GM19099 (cell line): ENCODE results near the gene SH2D5.

Experiments used
- POLR2A ChIP-seq: IDR thresholded peaks from 3 replicates; pipeline ENCODE4 v1.6.1; 2011; ENCODE audit warnings: low read depth; ENCODE audit not compliant: insufficient read length; ENCODE audit errors: extremely low read depth

Gene SH2D5

DNA sequence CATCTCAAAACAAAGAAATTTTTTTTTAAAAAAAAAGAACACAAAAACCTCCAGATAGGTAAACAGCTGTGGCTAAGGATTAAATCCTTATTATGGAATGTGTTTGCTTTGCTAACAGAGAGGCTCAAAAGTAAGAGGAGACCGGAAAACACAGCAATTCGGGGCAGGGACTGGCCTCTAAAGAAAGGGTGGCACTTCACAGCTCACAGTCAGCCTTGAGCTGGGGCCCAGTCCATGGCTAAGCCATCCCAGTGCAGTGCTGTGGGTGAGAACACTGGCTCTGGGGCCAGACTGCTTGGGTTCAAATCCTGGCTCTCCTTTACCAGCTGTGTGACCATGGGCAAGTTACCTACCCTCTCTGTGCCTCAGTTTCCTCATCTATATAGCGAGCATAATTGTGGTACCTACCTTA, 42.9 kb downstream of the SH2D5 start:
- no peak for TF ChIP-seq POLR2A

GRCh38 chr1:20686883-20687725, 45.4 kb downstream of the SH2D5 start:
- no peak for TF ChIP-seq POLR2A

- no peak for TF ChIP-seq POLR2A
Measured at GRCh38 chr1:20685741-20686140, 46.8 kb downstream of the SH2D5 start.

DNA sequence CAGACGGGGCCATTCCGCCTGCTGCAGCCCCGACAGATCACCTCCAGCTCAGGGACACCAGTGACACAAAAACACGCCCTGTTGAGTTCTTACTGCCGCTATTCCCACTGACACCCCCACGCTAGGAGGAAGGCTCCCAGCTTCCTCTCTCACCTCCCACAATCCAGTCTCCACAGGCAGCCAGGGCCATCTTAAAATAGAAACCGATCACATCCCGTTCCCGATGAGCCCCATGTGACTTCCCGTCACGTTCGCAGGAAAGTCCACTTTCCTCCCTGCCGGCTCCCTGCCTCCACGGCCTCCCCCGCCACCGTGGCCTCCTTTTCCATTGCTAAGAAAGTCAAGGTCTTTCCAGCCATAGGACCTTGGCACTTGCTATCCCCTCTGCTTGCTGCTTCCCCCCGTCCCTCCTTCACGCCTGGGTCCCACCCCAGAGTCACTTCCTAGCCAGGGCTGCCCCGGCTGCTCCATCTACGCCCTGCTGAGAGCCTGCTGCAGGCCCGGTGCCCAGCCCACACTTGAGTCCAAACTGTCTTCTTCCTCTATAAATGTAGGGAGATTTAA, 47.3 kb downstream of the SH2D5 start:
- no peak for TF ChIP-seq POLR2A

DNA sequence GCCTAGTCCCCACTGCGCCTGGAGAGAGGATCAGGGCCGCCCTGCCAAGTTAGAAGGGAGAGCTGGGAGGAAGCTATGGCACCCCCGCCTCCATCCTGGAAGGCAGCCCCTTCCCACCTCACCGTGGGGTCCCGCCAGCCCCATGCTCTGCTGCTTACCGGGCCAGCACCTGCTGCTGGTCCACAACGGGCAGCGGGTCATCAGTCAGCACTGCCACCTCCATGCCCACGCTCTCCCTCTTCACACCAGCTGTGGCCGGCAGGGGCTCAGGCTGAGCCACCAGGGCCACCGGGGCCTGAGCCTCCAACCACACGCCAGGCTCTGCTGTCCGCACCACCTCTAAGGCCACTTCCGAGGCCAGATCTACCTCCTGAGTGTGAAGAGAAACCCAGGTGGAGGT, 47.9 kb downstream of the SH2D5 start:
- no peak for TF ChIP-seq POLR2A

DNA sequence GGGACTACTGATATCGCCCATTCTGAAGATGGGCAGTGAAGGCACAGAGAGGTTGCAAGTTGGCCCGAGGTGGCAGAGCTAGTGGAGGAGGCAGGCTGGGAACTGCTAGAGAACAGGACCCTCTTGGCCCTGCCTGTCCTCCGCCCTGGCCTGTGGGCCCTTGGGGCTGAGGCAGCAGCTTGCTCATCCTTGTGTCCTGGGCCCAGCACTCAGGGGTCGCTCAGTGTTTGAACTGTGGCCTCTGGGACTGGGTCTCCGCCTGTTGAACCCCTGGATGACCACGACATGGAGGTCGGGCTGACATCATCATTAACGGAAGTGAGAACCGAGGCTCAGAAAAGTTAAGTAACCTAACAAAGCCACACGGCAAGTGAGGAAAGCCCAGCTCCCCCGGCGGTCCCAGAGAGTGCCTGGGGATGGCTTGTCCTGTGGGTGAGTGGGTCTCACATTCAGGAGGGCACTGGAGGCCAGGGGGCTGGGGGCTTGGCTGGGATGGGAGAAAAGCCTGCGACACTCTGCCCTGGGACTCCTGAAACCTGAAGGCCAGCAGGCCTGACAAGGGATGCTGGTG, 48.4 kb downstream of the SH2D5 start:
- TF ChIP-seq POLR2A = no peak

- TF ChIP-seq POLR2A = no peak
Measured at GRCh38 chr1:20683614-20684013, 48.9 kb downstream of the SH2D5 start.

- TF ChIP-seq POLR2A = no peak
Measured at GRCh38 chr1:20682571-20683236, 49.8 kb downstream of the SH2D5 start.

DNA sequence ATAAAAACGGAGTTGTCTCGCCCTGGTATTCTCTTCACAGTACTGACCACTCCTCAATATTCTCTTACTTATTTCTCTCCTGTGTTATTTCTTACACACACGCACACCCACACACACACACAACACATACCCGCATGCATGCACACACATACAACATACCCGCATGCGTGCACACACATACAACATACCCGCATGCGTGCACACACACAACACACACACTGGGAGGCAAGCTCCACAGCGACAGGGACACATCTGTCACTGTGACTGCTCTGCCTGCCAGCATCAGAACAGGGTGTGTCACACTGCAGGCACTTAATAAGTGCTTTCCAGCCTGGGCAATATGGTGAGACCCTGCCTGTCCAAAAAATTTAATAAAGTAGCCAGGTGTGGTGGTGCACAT, 50.5 kb downstream of the SH2D5 start:
- no peak for TF ChIP-seq POLR2A

DNA sequence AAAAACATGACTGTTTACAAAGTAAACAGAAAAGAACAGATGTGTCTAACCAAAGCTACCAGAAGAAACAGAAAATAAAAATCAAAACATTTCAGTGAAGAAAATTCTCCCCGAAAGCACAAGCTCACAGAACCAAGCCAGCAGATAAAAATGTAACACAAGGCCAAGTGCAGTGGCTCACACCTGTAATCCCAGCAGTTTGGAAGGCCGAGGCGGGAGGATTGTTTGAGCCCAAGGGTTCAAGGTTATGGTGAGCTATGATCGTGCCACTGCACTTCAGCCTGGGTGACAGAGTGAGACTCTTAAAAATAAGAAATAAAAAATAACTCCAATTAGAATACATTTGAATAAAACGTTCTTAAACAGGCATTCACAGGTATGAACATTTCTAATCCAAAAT, 52.2 kb downstream of the SH2D5 start:
- TF ChIP-seq POLR2A = no peak

GRCh38 chr1:20678599-20678998, 53.9 kb downstream of the SH2D5 start:
- no peak for TF ChIP-seq POLR2A

- TF ChIP-seq POLR2A = no peak
Measured at GRCh38 chr1:20672265-20672632, 60.3 kb downstream of the SH2D5 start.

GRCh38 chr1:20670936-20671335, 61.6 kb downstream of the SH2D5 start:
- no peak for TF ChIP-seq POLR2A
